HepG2 (cell line): ENCODE data around the gene DUOXA2. TPM values are rescaled to one million over a fixed set of nuclear protein-coding genes. Genes with fewer than 3 reads are reported as not detected.

ENCODE experiments used
- ATAC-seq: fragments of 200-7000 bp; cut with Tn5 transposase; 3 replicates; pipeline ENCODE4 v1.9.1; 2020; ENCODE audit warnings: mild to moderate bottlenecking, moderate library complexity
- BruUV-seq: library from RNA; stranded (reverse); fragments of 400-500 nt; replicated peaks from 2 replicates; lab custom pipeline; 2021; lab: Mats Ljungman, UMichigan
- CTCF ChIA-PET: fragments of 300-600 bp; formaldehyde crosslinking; extraction: SDS; loops from one replicate; lab custom pipeline; 2021; ENCODE audit warnings: low total read pairs, inconsistent platforms, low intra/inter-chr PET ratio; lab: Yijun Ruan, JAX
- POLR2A ChIA-PET: fragments of 350-600 bp; sonication (Branson Sonifier 250); formaldehyde crosslinking; loops from one replicate; lab custom pipeline; 2020; ENCODE audit warnings: antibody characterized with exemption, inconsistent platforms; lab: Yijun Ruan, JAX
- DNase-seq: peaks from one replicate; pipeline ENCODE4 v3.0.0-alpha.2; 2015; ENCODE audit warnings: low spot score
- FAIRE-seq: peaks from 3 replicates; lab custom pipeline; 2011; peaks lifted over from hg19 to GRCh38; lab: Jason Lieb, UNC
- H2AFZ ChIP-seq: one replicate; pipeline ENCODE4 v1.6.1; 2011; ENCODE audit warnings: low read length, inconsistent platforms
- H3K27ac ChIP-seq: fragments of 300-600 bp; 3 replicates; pipeline ENCODE4 v1.8.0; 2011; ENCODE audit warnings: mixed run types, mild to moderate bottlenecking, mixed read lengths, low read length, inconsistent platforms; ENCODE audit not compliant: insufficient read depth; ENCODE audit errors: extremely low read length
- H3K27me3 ChIP-seq, 2 experiments: fragments of 200-600 bp in 1 of 2; 2 replicates in 1 of 2; 3 replicates in 1 of 2; pipeline versions ENCODE4 v1.6.0 to v1.8.0; 2011; ENCODE audit warnings: low read length in 2 of 2, mild to moderate bottlenecking in 2 of 2, moderate library complexity in 2 of 2, inconsistent platforms in 1 of 2; ENCODE audit not compliant: insufficient read depth in 2 of 2, control insufficient read depth in 1 of 2
- H3K36me3 ChIP-seq, 2 experiments: fragments of 200-600 bp in 1 of 2; replicated peaks in 1 of 2; 2 replicates in 1 of 2; 3 replicates in 1 of 2; pipeline versions ENCODE4 v1.5.1 to v1.8.0; 2011; ENCODE audit warnings: low read length in 2 of 2, inconsistent platforms in 1 of 2; ENCODE audit not compliant: insufficient read depth in 2 of 2, control insufficient read depth in 1 of 2
- H3K4me1 ChIP-seq: 2 replicates; pipeline ENCODE4 v1.5.1; 2012; ENCODE audit warnings: low read length, inconsistent platforms; ENCODE audit not compliant: insufficient read depth
- H3K4me2 ChIP-seq: 2 replicates; pipeline ENCODE4 v1.6.0; 2011; ENCODE audit warnings: low read depth, low read length, inconsistent platforms
- H3K4me3 ChIP-seq, 3 experiments: fragments of 200-600 bp in 1 of 3; sonication (generic), shearing (Covaris generic) in 1 of 3; replicated peaks in 1 of 3; 2 replicates each; pipeline ENCODE4 v1.5.1; 2011 to 2016; ENCODE audit warnings: low read length in 3 of 3, inconsistent platforms in 2 of 3, low read depth in 2 of 3, mild to moderate bottlenecking in 2 of 3, control low read depth in 1 of 3, mixed read lengths in 1 of 3; ENCODE audit not compliant: insufficient read depth in 1 of 3
- H3K79me2 ChIP-seq: one replicate; pipeline ENCODE4 v1.6.1; 2011; ENCODE audit warnings: low read length, inconsistent platforms; ENCODE audit not compliant: insufficient read depth
- H3K9ac ChIP-seq: 2 replicates; pipeline ENCODE4 v1.6.0; 2011; ENCODE audit warnings: mild to moderate bottlenecking, low read depth, low read length, inconsistent platforms; ENCODE audit not compliant: insufficient read depth
- H3K9me3 ChIP-seq: 2 replicates; pipeline ENCODE4 v1.5.1; 2012; ENCODE audit warnings: mild to moderate bottlenecking, low read length
- H4K20me1 ChIP-seq: 2 replicates; pipeline ENCODE4 v1.6.0; 2011; ENCODE audit warnings: inconsistent platforms, mild to moderate bottlenecking, low read length, moderate library complexity; ENCODE audit not compliant: insufficient read depth
- CERS6 ChIP-seq: sonication (generic); formaldehyde crosslinking; IDR thresholded peaks from 2 replicates; pipeline ENCODE4 v1.5.0; 2020; ENCODE audit warnings: missing genetic modification reagents
- EHMT2 ChIP-seq: fragments of 200-600 bp; sonication (generic); IDR thresholded peaks from 2 replicates; pipeline ENCODE4 v1.7.0; 2017; ENCODE audit warnings: antibody characterized with exemption, low read depth, low read length, borderline replicate concordance
- HNF1B ChIP-seq: sonication (generic); formaldehyde crosslinking; IDR thresholded peaks from 2 replicates; pipeline ENCODE4 v1.5.1; 2020; ENCODE audit warnings: mild to moderate bottlenecking, moderate library complexity, missing genetic modification reagents
- RCOR2 ChIP-seq: IDR thresholded peaks from 2 replicates; pipeline ENCODE4 v1.6.1; 2016; ENCODE audit warnings: missing biosample characterization, missing genetic modification reagents
- ZNF138 ChIP-seq: sonication (generic); formaldehyde crosslinking; IDR thresholded peaks from 2 replicates; pipeline ENCODE4 v1.5.0; 2020; ENCODE audit warnings: mild to moderate bottlenecking, low read depth, missing genetic modification reagents
- ZNF3 ChIP-seq: IDR thresholded peaks from 2 replicates; pipeline ENCODE4 v1.7.0; 2017; ENCODE audit warnings: inconsistent platforms
- ZNF816 ChIP-seq: sonication (generic); formaldehyde crosslinking; IDR thresholded peaks from 2 replicates; pipeline ENCODE4 v1.8.0; 2022; ENCODE audit warnings: missing genetic modification reagents, mild to moderate bottlenecking, borderline replicate concordance
- ZSCAN30 ChIP-seq: sonication (generic); formaldehyde crosslinking; IDR thresholded peaks from 2 replicates; pipeline ENCODE4 v1.5.0; 2020; ENCODE audit warnings: mild to moderate bottlenecking, missing genetic modification reagents
- WGBS: methylation state at CpG from one replicate; pipeline ENCODE4 v1.1.6; 2017; ENCODE audit warnings: low lambda C conversion rate; 5-methylcytosine and 5-hydroxymethylcytosine counted together
- in situ Hi-C: cut with HindIII; loops from 2 replicates; pipeline ENCODE4 v1.10.0; 2017; ENCODE audit warnings: low pct_unique_long_range_greater_than_20kb; ENCODE audit not compliant: extremely low pct_ligation_motif_present
- intact Hi-C: fragments of 100-400 bp; cut with micrococcal nuclease; formaldehyde crosslinking; loops from one replicate; pipeline ENCODE4 v1.10.0; 2022; ENCODE audit not compliant: unreplicated experiment
- polyA plus RNA-seq, 8 experiments: library from polyadenylated mRNA; depleted of rRNA in 3 of 8; stranded (reverse) in 7 of 8; unstranded in 1 of 8; fragments of >200 nt; fragmentation: Illumina TruSeq in 4 of 8; extraction: Trizol in 4 of 8; gene quantifications; 2 replicates each; pipeline versions ENCODE4 v1.2.1 to v1.2.3, GENCODE V29; 2011 to 2016; ENCODE audit warnings: low read depth in 4 of 8, missing spikeins in 1 of 8, mixed read lengths in 1 of 8; ENCODE audit not compliant: insufficient read depth in 1 of 8
- total RNA-seq, 5 experiments: library from RNA; depleted of rRNA; stranded (reverse); fragments of >200 nt; fragmentation: Illumina TruSeq; extraction: Trizol; gene quantifications; 2 replicates each; pipeline ENCODE4 v1.2.3, GENCODE V29; 2016; ENCODE audit warnings: low read depth in 1 of 5

DUOXA2 gene
- total and polyA plus RNA-seq, 2 of the 13 experiments (the other 11 are each of a cell fraction or from before 2014, with no cell fraction given), result 0.32 TPM; not detected in 1

- WGBS, result 85% methylated on average over 56 of the region's 65 CpGs
- in situ Hi-C loops (no loop called here), intact Hi-C loops (no loop called here)
- no peak overlapping the region for H3K4me3 ChIP-seq
- no peak for DNase-seq
- no peaks in the 10 kb centered on the region for H4K20me1 ChIP-seq
- ATAC-seq, result no peak
- no TSS peak for BruUV-seq
- ChIA-PET POLR2A (no interaction called here), CTCF (no interaction called here)
- H3K9ac ChIP-seq, result no peak overlapping the region
- no peaks in the 10 kb centered on the region for H3K9me3 ChIP-seq
- H3K4me1 ChIP-seq, result peaks cover 25% of the 10 kb centered on the region
- H3K27ac ChIP-seq, result no peak overlapping the region
- H3K4me2 ChIP-seq, result no peak overlapping the region
- peaks cover 13 to 50% of the 10 kb centered on the region in 2 experiments for H3K27me3 ChIP-seq
- H2AFZ ChIP-seq, result no peak overlapping the region
- no peak for FAIRE-seq
- no peaks in the 10 kb centered on the region for H3K36me3 ChIP-seq
- H3K79me2 ChIP-seq, result no peaks in the 10 kb centered on the region
- TF ChIP-seq HNF1B (no peak), ZNF816 (CRISPR knock-in tag) (no peak), ZNF3 (CRISPR knock-in tag) (no peak), EHMT2 (no peak), RCOR2 (CRISPR knock-in tag) (no peak), ZSCAN30 (no peak), ZNF138 (no peak), CERS6 (CRISPR knock-in tag) (no peak)
- TF ChIP-seq, all 625 proteins: peak for 0
These were observed 2.6 kb downstream of the DUOXA2 start for GRCh38 chr15:45116482-45117307.
